ENCODE data around the gene ORC5. TPM values are rescaled to one million over a fixed set of nuclear protein-coding genes. Genes with fewer than 3 reads are reported as not detected.

The ORC5 gene
- total RNA-seq, 1 experiment from 2014 or later = 25.9 TPM

- H2AFZ ChIP-seq (ENCODE audit: low read length) = no peak overlapping the region
- Mint-ChIP-seq H3K4me1 (peaks cover 3 to 6% of the 10 kb centered on the region in 2 experiments; a peak in 3 of 4 replicates), H3K9me3 (no peaks in the 10 kb centered on the region), H3K4me3 (no peak overlapping the region), H3K36me3 (ENCODE audit: insufficient read depth in 1 of 3, low read depth in 3 of 3) (no peaks in the 10 kb centered on the region), H3K27ac (no peak overlapping the region), H3K27me3 (ENCODE audit: low read depth) (no peaks in the 10 kb centered on the region)
- H3K27ac ChIP-seq (ENCODE audit: insufficient read length, low read depth, low read length) = no peak overlapping the region
- no peaks in the 10 kb centered on the region for H4K20me1 ChIP-seq (ENCODE audit: control insufficient read depth, insufficient read depth, insufficient read length)
- H2BK120ac ChIP-seq (ENCODE audit: low read depth, low read length, poor library complexity, severe bottlenecking) = no peak overlapping the region
- no peak overlapping the region for H3K4me2 ChIP-seq (ENCODE audit: insufficient read depth, insufficient read length, low read length)
- H3K56ac ChIP-seq (ENCODE audit: insufficient read length, low read depth, low read length) = no peak overlapping the region
- H3K9me3 ChIP-seq (ENCODE audit: control insufficient read depth, low read depth, low read length) = no peaks in the 10 kb centered on the region
- no peak for TF ChIP-seq CTCF (conservative IDR thresholded peaks at IDR 0.05)
- H2BK15ac ChIP-seq (ENCODE audit: low read depth, low read length) = no peak overlapping the region
- H3K79me2 ChIP-seq (ENCODE audit: insufficient read depth, low read length) = no peaks in the 10 kb centered on the region
- no peaks in the 10 kb centered on the region for H3K4me1 ChIP-seq (ENCODE audit: insufficient read depth, low read length)
- no peak overlapping the region for H4K91ac ChIP-seq (ENCODE audit: insufficient read length, low read depth, low read length)
- H3K27me3 ChIP-seq (ENCODE audit: insufficient read depth, low read length) = no peaks in the 10 kb centered on the region
- no peak overlapping the region for H2AK5ac ChIP-seq (ENCODE audit: insufficient read length, low read length)
- no peak overlapping the region for H2BK20ac ChIP-seq (ENCODE audit: low read depth, low read length, poor library complexity, severe bottlenecking)
- H3T11ph ChIP-seq (ENCODE audit: low read length) = no peak overlapping the region
- no peak overlapping the region for H3K18ac ChIP-seq (ENCODE audit: insufficient read length, low read depth, low read length)
- DNase-seq = no peak
- no peak overlapping the region for H3K4ac ChIP-seq (ENCODE audit: low read depth, low read length)
- no peak overlapping the region for H3K14ac ChIP-seq (ENCODE audit: insufficient read depth, low read length)
- no peaks in the 10 kb centered on the region for H3K23me2 ChIP-seq (ENCODE audit: insufficient read length, low read depth, low read length, poor library complexity, severe bottlenecking)
- H4K8ac ChIP-seq (replicated peaks; ENCODE audit: insufficient read length, low read depth, low read length) = no peak overlapping the region
- H2BK12ac ChIP-seq (ENCODE audit: insufficient read length, low read depth, low read length) = no peak overlapping the region
- H2BK5ac ChIP-seq (ENCODE audit: insufficient read length, low read length) = no peak overlapping the region
- H3K79me1 ChIP-seq (ENCODE audit: insufficient read depth, low read depth, low read length, poor library complexity, severe bottlenecking) = no peaks in the 10 kb centered on the region
- H4K5ac ChIP-seq (ENCODE audit: insufficient read length, low read depth, low read length) = no peak overlapping the region
- WGBS (ENCODE audit: extremely low coverage, insufficient read length, low lambda C conversion rate) = no CpG with 5 or more reads among the region's 1 CpG
- H3K9ac ChIP-seq (ENCODE audit: extremely low read depth, insufficient read length, low read length) = no peak overlapping the region
- H3K23ac ChIP-seq (ENCODE audit: insufficient read length, low read depth, low read length) = no peak overlapping the region
Observed at GRCh38 chr7:104112623-104113022, 95.2 kb downstream of the ORC5 start.
